GM18951 (cell line): Measurements from ENCODE around the gene EPHA8.

Source experiments
- POLR2A ChIP-seq: IDR thresholded peaks from 4 replicates; pipeline ENCODE4 v1.6.1; 2011; ENCODE audit warnings: mild to moderate bottlenecking; ENCODE audit not compliant: insufficient read length, insufficient read depth; ENCODE audit errors: extremely low read depth
- in situ Hi-C: fragments of 300-500 bp; cut with MboI; formaldehyde crosslinking; loops from one replicate; pipeline ENCODE4 v1.12.0; 2022; ENCODE audit warnings: low sequenced_read_pairs, mixed read lengths, inconsistent platforms; ENCODE audit not compliant: unreplicated experiment

The EPHA8 gene

DNA sequence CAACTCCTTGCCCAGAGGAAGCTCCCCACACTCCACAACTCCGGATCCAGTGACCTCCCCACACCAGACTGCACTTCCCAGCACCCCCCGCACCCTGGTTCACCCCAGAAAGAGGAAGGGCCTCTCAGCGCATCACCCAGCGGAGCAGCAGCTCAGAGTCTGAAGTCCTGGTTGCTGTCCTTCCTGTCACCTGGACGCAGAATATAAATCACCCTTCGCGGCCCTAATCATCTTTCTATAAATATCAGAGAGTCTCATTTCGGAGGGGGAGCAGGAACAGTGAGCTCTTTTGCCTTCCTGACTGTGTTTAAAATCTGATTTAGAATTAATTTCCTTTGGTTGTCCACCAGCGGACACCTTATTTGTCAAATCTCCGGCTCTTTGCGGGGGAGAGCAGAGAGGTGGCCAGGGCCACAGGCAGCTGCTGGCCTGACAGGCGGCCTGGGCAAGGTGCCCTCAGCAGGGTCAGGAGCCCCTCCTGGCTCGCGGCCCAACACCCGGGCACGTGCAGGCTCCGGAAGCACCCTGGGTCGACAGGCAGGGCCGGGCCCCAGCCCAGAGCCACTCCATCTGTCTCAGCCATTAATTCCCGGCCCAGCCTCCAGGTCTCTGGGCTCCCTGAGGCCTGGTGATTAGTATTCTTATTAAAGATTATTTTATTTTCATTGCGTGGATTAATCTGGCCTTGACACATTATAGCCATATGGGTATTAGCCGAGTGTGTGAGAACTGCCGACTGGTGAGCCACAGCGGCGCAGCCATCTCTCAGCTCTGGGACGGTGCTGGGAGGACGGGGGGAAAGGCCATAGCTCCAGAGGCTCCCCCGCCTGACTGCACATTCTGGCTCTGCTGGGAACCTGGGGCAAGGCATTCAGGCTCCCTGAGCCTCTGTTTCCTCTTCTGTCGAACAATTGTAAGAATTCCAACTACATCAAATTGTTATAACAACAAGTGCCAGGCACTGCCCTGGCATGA is 19.7 kb downstream of the EPHA8 start:
- in situ Hi-C loops: no loop called here

DNA sequence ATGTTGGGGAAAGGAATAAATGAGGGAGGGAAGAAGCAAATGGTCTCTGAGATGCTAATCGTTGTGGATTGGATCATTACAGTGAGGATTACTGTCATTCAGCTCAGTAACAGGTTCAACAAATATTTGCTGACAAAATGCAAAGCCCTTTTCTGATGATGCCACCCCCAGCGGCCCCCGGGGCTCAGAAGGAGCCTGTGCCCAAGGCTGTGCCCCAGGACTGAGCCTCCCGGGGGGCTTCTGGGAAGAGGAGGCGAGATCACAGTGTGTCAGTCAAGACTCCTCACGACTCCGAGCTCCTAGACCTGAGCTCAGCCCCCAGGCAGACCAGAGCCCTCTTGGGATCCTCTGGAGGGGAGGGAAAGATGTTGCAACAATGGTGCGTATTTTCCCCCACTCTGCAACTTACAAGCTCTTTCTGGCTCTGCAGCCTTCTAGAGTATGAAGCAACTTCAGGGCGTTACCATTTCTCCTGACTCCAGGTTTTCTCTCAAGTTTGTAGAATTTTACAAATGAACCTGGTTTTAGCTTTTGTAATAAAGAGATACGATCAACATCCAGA is 20.8 kb downstream of the EPHA8 start:
- no peak for TF ChIP-seq POLR2A
- in situ Hi-C loops: no loop called here

More for the DNA sequence above, 19.7 kb downstream of the EPHA8 start:
- TF ChIP-seq POLR2A: no peak

DNA sequence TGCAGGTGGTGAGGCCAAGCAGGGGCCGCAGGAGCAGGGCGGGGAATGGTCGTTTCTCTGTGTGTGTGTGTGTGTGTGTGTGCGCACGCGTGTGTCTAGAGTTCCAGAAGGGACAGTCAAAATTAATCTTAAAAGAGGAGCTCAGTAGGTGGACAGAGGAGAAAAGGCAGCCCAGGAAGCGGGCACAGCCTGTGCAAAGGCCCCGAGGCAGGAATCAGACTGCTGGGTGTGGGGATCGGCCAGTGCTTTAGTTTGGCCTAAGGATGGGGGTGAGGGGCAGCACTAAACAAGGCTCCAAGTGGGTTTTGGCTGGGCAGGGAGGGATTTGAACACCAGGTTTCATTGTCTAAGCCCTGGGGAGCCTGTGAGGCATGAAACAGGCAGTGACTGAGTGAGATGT is 21.7 kb downstream of the EPHA8 start:
- in situ Hi-C loops: no loop called here
- TF ChIP-seq POLR2A: no peak

- in situ Hi-C loops: no loop called here
- no peak for TF ChIP-seq POLR2A
These were observed 22.2 kb downstream of the EPHA8 start for GRCh38 chr1:22585471-22585870.

DNA sequence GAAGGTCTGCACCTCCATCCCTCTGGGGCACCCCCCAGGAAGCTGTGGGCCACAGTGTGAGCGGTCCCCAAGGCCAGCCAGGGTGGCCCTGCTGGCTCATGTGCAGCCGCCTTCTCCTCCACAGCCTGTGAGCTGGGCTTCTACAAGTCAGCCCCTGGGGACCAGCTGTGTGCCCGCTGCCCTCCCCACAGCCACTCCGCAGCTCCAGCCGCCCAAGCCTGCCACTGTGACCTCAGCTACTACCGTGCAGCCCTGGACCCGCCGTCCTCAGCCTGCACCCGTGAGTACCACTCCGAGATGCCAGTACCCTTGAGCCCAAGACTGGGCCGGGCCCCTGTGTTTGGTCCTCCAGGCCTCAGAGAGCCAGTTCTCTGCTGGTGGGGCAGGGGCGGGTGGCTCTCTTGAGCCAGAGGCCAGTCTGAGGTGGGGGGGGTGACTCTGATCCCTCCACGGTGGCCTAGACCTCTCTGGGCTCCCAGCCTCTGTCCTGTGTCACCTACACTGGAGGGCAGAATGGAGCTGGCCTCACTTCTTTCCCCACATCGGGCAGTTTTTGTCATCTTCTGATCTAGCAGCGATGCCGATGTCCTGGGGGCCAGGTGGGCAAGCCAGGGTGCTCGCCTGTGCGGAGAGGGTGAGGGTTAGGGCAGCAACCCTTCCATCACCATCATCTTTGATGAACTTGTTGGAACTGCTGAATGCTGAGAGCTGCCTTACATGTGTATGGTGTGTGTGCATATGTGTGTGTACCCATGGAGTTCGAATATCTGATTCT is 23.3 kb downstream of the EPHA8 start:
- in situ Hi-C loops: no loop called here

DNA sequence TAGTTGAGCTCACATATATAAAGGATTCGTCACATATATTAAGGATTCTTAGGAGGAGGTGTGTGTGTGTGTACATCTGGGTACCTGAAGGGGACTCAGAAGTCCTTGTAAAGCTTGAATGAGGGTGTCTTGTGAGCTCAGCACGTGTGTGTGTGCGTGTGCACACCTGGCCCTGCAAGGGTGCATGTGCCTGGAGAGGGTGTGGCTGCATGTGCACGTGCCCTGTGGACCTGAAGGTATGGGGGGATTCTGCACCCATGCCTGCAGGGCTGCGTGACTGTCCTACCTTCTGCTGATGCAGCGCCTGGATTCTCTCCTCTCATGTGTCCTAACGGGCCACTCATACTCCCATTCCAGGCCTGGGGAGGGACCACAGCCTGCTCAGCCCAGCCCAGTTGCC is 24.0 kb downstream of the EPHA8 start:
- in situ Hi-C loops: no loop called here
- TF ChIP-seq POLR2A: no peak

More for the DNA sequence above, 23.3 kb downstream of the EPHA8 start:
- no peak for TF ChIP-seq POLR2A

GRCh38 chr1:22588899-22589422 is 25.7 kb downstream of the EPHA8 start:
- no peak for TF ChIP-seq POLR2A
- in situ Hi-C loops: no loop called here

DNA sequence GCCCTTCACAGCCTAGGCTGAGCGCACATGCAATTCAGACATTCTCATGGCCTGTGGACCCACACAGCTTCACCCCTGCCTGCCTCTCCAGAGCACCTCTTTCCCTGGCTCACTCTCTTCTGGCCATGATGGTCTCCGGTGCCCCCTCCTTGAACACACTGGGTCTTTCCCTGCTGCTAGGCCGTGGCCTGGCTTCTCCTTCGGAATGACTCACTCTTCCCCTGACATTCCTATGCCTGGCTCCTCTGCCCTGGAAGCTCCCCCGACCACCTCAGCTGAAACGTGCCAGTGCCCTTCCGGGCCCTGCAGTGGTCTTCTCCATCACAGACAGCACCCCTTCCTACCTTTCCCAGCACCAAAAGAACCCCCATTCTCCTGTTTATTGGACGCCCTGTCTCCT is 28.3 kb downstream of the EPHA8 start:
- in situ Hi-C loops: no loop called here
- no peak for TF ChIP-seq POLR2A

- no peak for TF ChIP-seq POLR2A
- in situ Hi-C loops: no loop called here
These were observed 28.8 kb downstream of the EPHA8 start for GRCh38 chr1:22592051-22592450.

DNA sequence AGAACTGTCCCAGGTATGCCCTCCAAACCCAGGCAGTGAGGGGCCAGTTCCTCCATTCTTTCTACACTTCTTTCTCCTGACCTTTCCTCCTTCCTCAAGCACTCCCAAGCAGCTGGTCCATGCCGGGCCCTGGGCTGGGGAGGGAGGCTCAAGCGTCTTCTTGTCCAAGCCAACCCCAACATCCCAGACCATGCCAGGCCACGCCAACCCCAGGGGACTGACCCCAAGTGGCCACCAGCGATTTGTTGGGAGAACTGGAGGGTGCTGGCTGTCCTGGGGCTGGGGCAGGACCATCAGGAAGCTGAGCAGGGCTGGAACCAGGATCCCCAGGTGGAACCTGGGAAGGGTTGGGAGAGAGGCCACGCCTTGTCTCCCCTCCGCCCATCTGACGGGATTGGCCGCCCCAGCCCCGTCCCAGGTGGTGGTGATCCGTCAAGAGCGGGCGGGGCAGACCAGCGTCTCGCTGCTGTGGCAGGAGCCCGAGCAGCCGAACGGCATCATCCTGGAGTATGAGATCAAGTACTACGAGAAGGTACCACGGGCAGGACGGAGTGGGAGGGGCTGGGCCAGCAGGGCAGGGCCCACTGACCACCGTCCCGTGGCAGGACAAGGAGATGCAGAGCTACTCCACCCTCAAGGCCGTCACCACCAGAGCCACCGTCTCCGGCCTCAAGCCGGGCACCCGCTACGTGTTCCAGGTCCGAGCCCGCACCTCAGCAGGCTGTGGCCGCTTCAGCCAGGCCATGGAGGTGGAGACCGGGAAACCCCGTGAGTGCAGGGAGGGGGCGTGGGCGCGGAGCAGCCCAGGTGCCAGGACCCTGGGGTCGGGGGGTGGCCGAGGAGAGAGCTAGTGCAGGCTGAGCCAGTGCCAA is 29.9 kb downstream of the EPHA8 start:
- in situ Hi-C loops: no loop called here

DNA sequence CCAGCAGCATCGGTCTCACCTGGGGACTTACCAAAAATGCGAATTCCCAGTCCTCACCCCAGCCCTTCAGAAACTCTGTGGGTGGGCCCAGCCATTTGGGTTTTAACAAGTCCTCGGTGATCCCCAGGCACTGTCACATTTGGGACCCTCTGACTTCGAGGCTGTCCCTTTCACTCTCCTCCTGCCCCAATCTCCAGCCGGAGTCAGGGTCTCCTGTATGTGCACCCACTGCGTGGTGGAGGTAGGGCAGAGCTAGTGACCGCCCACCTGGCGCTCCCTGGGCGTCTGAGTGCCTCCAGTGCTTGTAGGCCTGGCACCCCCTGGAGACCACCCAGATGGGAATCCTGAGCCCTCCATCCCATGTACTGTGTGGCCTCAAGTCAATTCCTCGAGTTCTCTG is 31.1 kb downstream of the EPHA8 start:
- in situ Hi-C loops: no loop called here
- TF ChIP-seq POLR2A: no peak

More for the DNA sequence above, 29.9 kb downstream of the EPHA8 start:
- TF ChIP-seq POLR2A: no peak

GRCh38 chr1:22595108-22595507 is 31.8 kb downstream of the EPHA8 start:
- in situ Hi-C loops: no loop called here
- no peak for TF ChIP-seq POLR2A
